T-helper 1 cell treated with Interleukin-12 subunit alpha and Interleukin-12 subunit beta and Interleukin-4 antibody, amounts not matched to agents 30 ng/mL and 1 ng/mL, for 36 hours (primary cell): ENCODE results near the gene FNDC7. TPM values are rescaled to one million over a fixed set of nuclear protein-coding genes. Genes with fewer than 3 reads are reported as not detected.

ENCODE experiments used
- total RNA-seq: library from RNA; stranded (reverse); gene quantifications from 2 replicates; pipeline ENCODE4 v1.2.3, GENCODE V29; 2022

The FNDC7 gene
- total RNA-seq, 1 donor from 2014 or later, result 0.17 TPM

Other genes starting within 250 kb of the FNDC7 start
- gene EEIG2, start 152.8 kb upstream of the FNDC7 start, total RNA-seq, result 15.4 and 16.3 TPM in 2 replicates
- 17.8 and 22.7 TPM in 2 replicates for gene HENMT1, start 51.8 kb upstream of the FNDC7 start, total RNA-seq
- gene PRPF38B, start 20.6 kb upstream of the FNDC7 start, total RNA-seq, result 96.1 and 98.0 TPM in 2 replicates
- gene STXBP3, start 33.8 kb downstream of the FNDC7 start, total RNA-seq, result 58.4 and 58.6 TPM in 2 replicates
- gene AKNAD1, start 144.2 kb downstream of the FNDC7 start, total RNA-seq, result not detected in 2 replicates
- gene GPSM2, start 164.1 kb downstream of the FNDC7 start, total RNA-seq, result 23.8 and 28.1 TPM in 2 replicates